IgD-negative memory B cell (primary cell): ENCODE results near the gene R3HDM4. TPM values are rescaled to one million over a fixed set of nuclear protein-coding genes. Genes with fewer than 3 reads are reported as not detected.
"Not testable (repeated sequence)": the region's sequence is repeated elsewhere in the genome, so short reads cannot be mapped to it uniquely, and the experiment has no call there.

ENCODE experiments used
- H3K27ac Mint-ChIP-seq, 3 donors: one replicate each; pipeline ENCODE4 v1.8.0; 2020 to 2022; ENCODE audit warnings: mild to moderate bottlenecking in 3 of 3, mixed read lengths in 3 of 3, moderate library complexity in 1 of 3
- H3K27me3 Mint-ChIP-seq: one replicate; pipeline ENCODE4 v1.8.0; 2021; ENCODE audit warnings: mixed read lengths
- H3K36me3 Mint-ChIP-seq: one replicate; pipeline ENCODE4 v1.8.0; 2020; ENCODE audit warnings: mild to moderate bottlenecking, mixed read lengths
- H3K4me1 Mint-ChIP-seq, 3 donors: one replicate each; pipeline ENCODE4 v1.8.0; 2020 to 2022; ENCODE audit warnings: mixed read lengths in 3 of 3, mild to moderate bottlenecking in 1 of 3
- H3K4me3 Mint-ChIP-seq, 4 donors: one replicate each; pipeline ENCODE4 v1.8.0; 2020 to 2022; ENCODE audit warnings: mild to moderate bottlenecking in 4 of 4, mixed read lengths in 4 of 4, moderate library complexity in 3 of 4
- H3K9me3 Mint-ChIP-seq, 3 donors: one replicate each; pipeline ENCODE4 v1.8.0; 2020 to 2021; ENCODE audit warnings: mixed read lengths in 3 of 3, mild to moderate bottlenecking in 1 of 3
- polyA plus RNA-seq: library from polyadenylated mRNA; unstranded; fragments of 300-500 nt; fragmentation: Illumina TruSeq; gene quantifications from one replicate; pipeline ENCODE4 v1.2.3, GENCODE V29; 2021

The R3HDM4 gene
- 322 TPM for polyA plus RNA-seq

- peaks cover 7% of the 10 kb centered on the region for H3K36me3 Mint-ChIP-seq
These were observed at the start of gene R3HDM4 for GRCh38 chr19:913080-913748. Gene R3HDM4, minus strand, starts transcription at chr19:913219. Its CDS starts 62 bp downstream, at chr19:913157.

GRCh38 chr19:961866-962620, 49.0 kb upstream of the R3HDM4 start:
- Mint-ChIP-seq H3K27me3 (no peaks in the 10 kb centered on the region), H3K36me3 (peaks cover 3% of the 10 kb centered on the region), H3K4me1 (peaks cover 0 to 6% (median 4%) of the 10 kb centered on the region in 3 donors), H3K27ac (peak overlapping the region in 1 of 3 donors; percentile 59), H3K4me3 (peak overlapping the region in 2 of 4 donors; percentile 22 to 47), H3K9me3 (no peaks in the 10 kb centered on the region)

More at GRCh38 chr19:913080-913748, at the start of gene R3HDM4:
- Mint-ChIP-seq H3K27me3 (peaks cover 2% of the 10 kb centered on the region), H3K4me3 (peak within 1 kb of the TSS; percentile 85 to 95 (median 90)), H3K4me1 (peaks cover 16 to 26% (median 17%) of the 10 kb centered on the region in 3 donors), H3K27ac (peak within 1 kb of the TSS; percentile 85 to 88 (median 87)), H3K9me3 (no peaks in the 10 kb centered on the region)

GRCh38 chr19:960601-960938, 47.6 kb upstream of the R3HDM4 start:
- Mint-ChIP-seq H3K27me3 (no peaks in the 10 kb centered on the region), H3K36me3 (peaks cover 3% of the 10 kb centered on the region), H3K4me3 (no peak overlapping the region), H3K9me3 (no peaks in the 10 kb centered on the region), H3K27ac (peak overlapping the region in 1 of 3 donors; percentile 32), H3K4me1 (peaks cover 0 to 6% (median 4%) of the 10 kb centered on the region in 3 donors)

GRCh38 chr19:960020-960419, 47.0 kb upstream of the R3HDM4 start:
- H3K4me1 Mint-ChIP-seq, result peaks cover 0 to 6% (median 2%) of the 10 kb centered on the region in 3 donors
- no peak overlapping the region for H3K4me3 Mint-ChIP-seq
- peak overlapping the region in 1 of 3 donors; percentile 57 for H3K27ac Mint-ChIP-seq
- peaks cover 3% of the 10 kb centered on the region for H3K36me3 Mint-ChIP-seq
- H3K9me3 Mint-ChIP-seq, result no peaks in the 10 kb centered on the region
- H3K27me3 Mint-ChIP-seq, result no peaks in the 10 kb centered on the region

- Mint-ChIP-seq H3K27ac (peak overlapping the region in 1 of 3 donors; percentile 51), H3K4me3 (peak overlapping the region in 1 of 4 donors; percentile 8), H3K9me3 (no peaks in the 10 kb centered on the region), H3K4me1 (peaks cover 0 to 11% (median 7%) of the 10 kb centered on the region in 3 donors), H3K27me3 (no peaks in the 10 kb centered on the region), H3K36me3 (no peaks in the 10 kb centered on the region)
These were observed 46.2 kb upstream of the R3HDM4 start for GRCh38 chr19:958967-959855.

- H3K4me3 Mint-ChIP-seq, H3K27me3 Mint-ChIP-seq, H3K36me3 Mint-ChIP-seq, H3K9me3 Mint-ChIP-seq: not testable (repeated sequence)
- Mint-ChIP-seq H3K27ac (peak overlapping the region in 1 of 3 donors; percentile 48), H3K4me1 (peaks cover 0 to 14% (median 7%) of the 10 kb centered on the region in 3 donors)
These were observed 44.6 kb upstream of the R3HDM4 start for GRCh38 chr19:957578-957977.

- H3K9me3 Mint-ChIP-seq, result no peaks in the 10 kb centered on the region
- H3K36me3 Mint-ChIP-seq, result no peaks in the 10 kb centered on the region
- peak overlapping the region in 1 of 3 donors; percentile 48 for H3K27ac Mint-ChIP-seq
- peaks cover under 1 to 18% (median 8%) of the 10 kb centered on the region in 3 donors for H3K4me1 Mint-ChIP-seq
- no peak overlapping the region for H3K4me3 Mint-ChIP-seq
- no peaks in the 10 kb centered on the region for H3K27me3 Mint-ChIP-seq
These were observed 43.9 kb upstream of the R3HDM4 start for GRCh38 chr19:956766-957440.

GRCh38 chr19:955803-956765, 43.1 kb upstream of the R3HDM4 start:
- peak overlapping the region in 1 of 4 donors; percentile 43 for H3K4me3 Mint-ChIP-seq
- H3K27me3 Mint-ChIP-seq, result no peaks in the 10 kb centered on the region
- H3K4me1 Mint-ChIP-seq, result peaks cover 6 to 26% (median 13%) of the 10 kb centered on the region in 3 donors
- no peaks in the 10 kb centered on the region for H3K9me3 Mint-ChIP-seq
- peaks cover 2% of the 10 kb centered on the region for H3K36me3 Mint-ChIP-seq
- peak overlapping the region in 1 of 3 donors; percentile 92 for H3K27ac Mint-ChIP-seq

- H3K27me3 Mint-ChIP-seq, result no peaks in the 10 kb centered on the region
- H3K27ac Mint-ChIP-seq, result peak overlapping the region; percentile 46 to 96 (median 92)
- H3K36me3 Mint-ChIP-seq, result peaks cover 2% of the 10 kb centered on the region
- peak overlapping the region; percentile 57 to 89 (median 65) for H3K4me3 Mint-ChIP-seq
- H3K4me1 Mint-ChIP-seq, result peaks cover 10 to 33% (median 18%) of the 10 kb centered on the region in 3 donors
- H3K9me3 Mint-ChIP-seq, result no peaks in the 10 kb centered on the region
These were observed 41.9 kb upstream of the R3HDM4 start for GRCh38 chr19:954672-955494.

GRCh38 chr19:954272-954671, 41.3 kb upstream of the R3HDM4 start:
- Mint-ChIP-seq H3K4me3 (peak overlapping the region; percentile 38 to 89 (median 53)), H3K9me3 (no peaks in the 10 kb centered on the region), H3K27me3 (no peaks in the 10 kb centered on the region), H3K36me3 (peaks cover 2% of the 10 kb centered on the region), H3K4me1 (peaks cover 10 to 33% (median 20%) of the 10 kb centered on the region in 3 donors), H3K27ac (peak overlapping the region; percentile 46 to 96 (median 92))

GRCh38 chr19:953445-954271, 40.6 kb upstream of the R3HDM4 start:
- Mint-ChIP-seq H3K9me3 (no peaks in the 10 kb centered on the region), H3K4me1 (peaks cover 10 to 30% (median 20%) of the 10 kb centered on the region in 3 donors), H3K4me3 (peak overlapping the region; percentile 67 to 93 (median 84)), H3K27ac (peak overlapping the region; percentile 86 to 96 (median 92)), H3K36me3 (peaks cover 2% of the 10 kb centered on the region), H3K27me3 (no peaks in the 10 kb centered on the region)
